HG03460 (cell line): Measurements from ENCODE around the gene DLX6.

ENCODE experiments used
- ATAC-seq: cut with Tn5 transposase; IDR thresholded peaks from one replicate; pipeline ENCODE4 v1.9.1; 2021; ENCODE audit not compliant: unreplicated experiment

DLX6 gene

DNA sequence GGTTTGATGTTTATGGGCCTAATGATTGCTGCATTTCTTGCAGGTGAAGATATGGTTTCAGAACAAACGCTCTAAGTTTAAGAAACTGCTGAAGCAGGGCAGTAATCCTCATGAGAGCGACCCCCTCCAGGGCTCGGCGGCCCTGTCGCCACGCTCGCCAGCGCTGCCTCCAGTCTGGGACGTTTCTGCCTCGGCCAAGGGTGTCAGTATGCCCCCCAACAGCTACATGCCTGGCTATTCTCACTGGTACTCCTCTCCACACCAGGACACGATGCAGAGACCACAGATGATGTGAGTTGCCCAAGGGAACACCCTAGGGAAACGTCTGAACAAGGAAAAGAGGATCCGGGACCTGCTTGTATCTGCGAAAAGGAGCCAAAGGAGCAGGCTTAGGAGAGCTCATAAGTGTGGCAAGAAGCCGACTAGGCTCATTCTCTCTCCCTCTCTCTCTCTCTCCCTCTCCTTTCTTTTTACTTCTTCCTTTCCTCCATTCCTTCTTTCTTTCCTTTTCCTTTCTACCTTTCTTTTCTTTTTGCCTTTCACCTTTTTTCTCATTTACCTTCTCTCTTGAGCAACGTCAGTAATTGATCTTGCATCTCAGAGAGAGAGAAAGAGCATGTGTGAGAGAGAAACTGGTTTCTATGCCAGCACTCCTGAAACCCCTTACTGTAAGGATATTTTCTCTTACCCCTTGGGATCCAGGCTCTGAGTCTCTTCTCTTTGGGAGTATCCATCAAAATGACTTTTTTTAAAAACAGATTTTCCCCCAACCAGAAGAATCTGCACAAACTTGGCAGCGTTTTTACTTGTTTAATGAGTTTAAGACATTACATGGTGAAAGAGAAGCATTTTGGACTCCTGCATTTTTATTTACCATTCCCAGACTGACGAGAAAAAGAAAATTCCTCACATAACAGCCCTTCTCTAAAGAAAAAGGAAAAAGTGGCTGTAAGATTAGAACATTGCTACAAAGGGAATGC is 4.7 kb downstream of the DLX6 start:
- ATAC-seq, result no peak

DNA sequence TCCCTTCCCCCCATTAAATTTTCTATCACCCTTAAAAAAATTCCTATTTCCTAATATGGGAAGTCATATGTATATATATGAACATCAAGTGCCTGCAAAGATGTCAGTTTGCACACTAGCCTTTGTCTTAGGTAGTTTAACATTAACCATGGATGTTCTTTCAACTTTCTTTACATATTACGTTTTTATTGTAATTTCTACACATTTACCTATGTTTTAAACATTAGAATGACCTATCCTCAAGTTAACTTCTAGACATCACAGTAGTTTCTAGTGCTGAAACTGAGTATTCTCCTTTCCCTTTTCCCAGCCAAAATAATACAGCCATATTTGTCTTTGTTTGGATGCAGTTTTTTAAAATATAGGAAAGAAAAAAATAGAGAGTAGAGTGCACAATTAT is 5.8 kb downstream of the DLX6 start:
- ATAC-seq, result no peak

GRCh38 chr7:97011536-97012364 is 6.4 kb downstream of the DLX6 start:
- no peak for ATAC-seq

DNA sequence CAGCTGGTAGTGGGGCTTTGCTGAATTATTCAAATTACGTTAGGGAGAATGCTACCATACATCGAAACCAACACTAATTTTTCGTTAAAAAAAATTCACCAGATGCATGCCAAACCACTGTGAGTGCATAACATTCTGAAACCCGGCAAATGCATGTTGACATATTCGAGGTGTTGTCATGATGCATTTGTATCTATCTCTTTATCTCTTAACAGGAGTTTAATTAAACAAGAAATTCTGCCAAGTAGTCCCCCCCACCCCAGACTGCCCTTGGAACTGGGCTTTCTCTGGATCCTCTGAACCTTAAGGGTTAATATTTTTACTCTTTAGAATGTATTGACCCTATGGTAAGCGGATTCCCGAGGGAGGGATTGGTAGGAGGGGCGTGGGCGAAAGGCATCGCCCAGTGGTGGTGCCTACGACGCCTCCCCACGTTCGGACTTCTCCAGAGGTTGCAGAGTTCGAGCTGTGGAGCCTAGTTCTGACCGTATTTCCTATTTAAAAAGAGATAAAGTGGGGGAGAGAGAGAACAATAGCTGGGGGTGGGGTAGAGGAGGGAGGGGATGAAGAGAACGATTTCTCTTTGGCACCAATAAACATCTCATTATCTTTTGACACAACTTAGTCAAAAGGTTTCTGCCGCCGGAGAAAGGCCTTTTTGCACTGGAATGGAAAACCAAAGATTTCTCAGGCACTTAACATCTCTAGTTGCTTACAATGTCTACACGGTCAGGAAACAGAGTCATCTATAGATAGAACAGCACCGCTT is 7.2 kb downstream of the DLX6 start:
- ATAC-seq, result no peak

- no peak for ATAC-seq
Measured at GRCh38 chr7:97013134-97013844, 7.9 kb downstream of the DLX6 start.

GRCh38 chr7:97013845-97014134 is 8.4 kb downstream of the DLX6 start:
- no peak for ATAC-seq

DNA sequence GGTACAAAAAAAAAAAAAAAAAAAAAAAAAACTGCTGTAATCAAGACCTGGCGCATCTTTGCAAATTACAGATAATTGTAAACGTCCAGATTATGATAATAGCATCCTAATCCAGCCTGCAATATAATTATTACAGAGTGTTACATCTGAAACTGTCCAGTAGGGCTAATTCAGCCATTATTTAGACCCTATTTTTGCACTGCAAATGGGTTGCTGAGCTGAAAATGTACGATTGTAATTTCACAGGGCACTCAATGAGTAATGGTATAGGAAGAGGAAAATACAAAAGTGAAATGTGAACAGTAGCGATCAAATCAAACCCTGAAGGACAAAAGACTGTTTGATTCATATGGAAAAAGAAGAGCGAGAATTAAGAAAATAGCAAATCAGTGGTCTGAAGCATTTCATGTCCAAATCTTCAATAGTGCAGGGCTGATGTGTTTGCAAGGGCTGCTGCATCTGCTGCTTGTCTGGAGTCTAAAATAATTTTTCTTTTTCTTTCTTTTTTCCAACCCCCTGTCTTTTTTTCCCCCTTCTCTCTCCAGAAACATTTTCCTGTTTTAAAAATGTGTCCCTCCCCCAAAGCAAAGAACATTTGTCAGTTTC is 8.9 kb downstream of the DLX6 start:
- no peak for ATAC-seq

- ATAC-seq, result no peak
Measured at GRCh38 chr7:97015279-97015678, 9.9 kb downstream of the DLX6 start.

- no peak for ATAC-seq
Measured at GRCh38 chr7:97015756-97016380, 10.5 kb downstream of the DLX6 start.

DNA sequence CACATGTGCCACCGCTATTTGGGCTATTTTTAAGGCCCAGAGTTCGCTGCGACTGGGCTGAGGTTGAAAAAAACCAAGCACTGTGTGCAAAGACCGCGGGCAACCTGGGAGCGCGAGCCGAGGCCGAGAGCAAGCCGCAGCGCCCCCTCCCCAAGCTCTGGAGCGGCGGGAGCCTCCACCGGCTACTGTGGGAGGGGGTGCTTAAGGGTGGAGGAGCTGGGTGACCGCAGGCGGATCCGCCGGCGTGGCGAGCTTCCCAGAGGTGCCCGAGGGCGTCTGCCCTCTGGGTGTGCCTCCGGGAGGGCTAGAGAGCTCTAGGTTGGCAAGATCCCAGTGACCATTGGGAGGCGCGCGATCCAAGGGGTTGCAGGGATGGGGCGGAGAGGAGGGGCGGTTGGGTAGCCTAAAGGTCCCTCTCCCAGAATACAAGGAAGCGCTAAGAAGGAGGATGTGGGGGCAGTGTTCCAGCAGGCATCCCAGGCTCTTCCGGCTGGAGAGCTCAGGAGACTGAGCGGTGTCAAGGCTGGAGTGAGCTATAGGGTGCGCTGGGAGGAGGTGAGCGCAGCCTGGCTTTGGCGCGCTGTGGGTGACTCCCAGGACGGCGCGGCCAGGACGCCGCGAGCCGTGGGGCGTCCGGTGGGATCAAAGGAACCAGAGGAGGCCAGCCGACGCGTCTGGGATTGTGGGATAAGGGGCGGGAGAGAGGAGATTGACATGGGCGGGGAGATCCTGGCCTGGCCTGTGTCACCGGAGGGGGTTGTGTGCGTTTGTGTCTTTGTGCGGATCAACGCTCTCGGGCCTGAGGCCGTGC is 11.2 kb downstream of the DLX6 start:
- no peak for ATAC-seq

DNA sequence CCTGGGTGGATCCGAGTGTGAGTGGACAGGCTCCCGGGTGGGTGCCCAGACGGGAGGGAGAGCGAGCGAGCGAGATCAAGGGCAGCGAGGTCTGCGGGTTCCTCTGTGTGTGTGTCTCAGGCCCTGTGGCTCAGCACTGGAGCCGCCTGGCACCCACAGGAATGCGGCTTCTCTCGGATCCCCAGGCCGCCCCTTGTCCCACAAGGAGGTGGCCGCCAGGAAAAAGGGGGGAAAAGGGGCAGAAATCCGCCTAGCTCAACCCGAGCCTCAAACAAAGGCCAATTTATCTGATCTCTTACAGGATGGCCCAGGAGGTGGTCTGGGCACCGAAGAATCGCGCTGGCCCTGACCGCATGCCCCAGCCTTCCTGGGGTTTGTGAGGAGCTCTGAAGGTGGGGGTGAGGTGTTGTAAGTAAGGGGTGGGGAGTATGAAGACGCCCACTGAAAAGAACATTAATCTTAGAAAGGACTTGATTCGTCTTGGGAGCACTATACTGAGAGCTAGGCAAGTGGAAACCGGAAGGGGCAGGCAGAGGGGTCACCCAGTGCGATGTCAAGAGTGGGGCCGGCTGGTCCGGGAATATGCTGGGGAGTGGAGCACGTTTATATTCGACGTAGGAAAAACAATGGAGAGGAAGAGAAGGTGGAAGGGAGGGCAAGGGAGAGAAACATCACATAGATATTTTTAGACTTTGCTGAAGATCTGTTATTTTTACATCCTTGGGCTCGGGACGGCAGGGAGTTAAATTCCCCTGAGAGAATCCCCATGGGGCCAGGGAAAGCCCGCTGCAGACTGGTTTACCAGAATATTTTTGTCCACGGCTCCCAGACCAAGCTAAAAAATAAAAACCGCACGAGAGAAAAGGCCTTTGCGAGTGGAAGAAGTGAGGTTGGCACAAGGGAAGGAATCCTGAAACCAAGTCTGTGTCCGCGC is 12.1 kb downstream of the DLX6 start:
- ATAC-seq, result no peak

DNA sequence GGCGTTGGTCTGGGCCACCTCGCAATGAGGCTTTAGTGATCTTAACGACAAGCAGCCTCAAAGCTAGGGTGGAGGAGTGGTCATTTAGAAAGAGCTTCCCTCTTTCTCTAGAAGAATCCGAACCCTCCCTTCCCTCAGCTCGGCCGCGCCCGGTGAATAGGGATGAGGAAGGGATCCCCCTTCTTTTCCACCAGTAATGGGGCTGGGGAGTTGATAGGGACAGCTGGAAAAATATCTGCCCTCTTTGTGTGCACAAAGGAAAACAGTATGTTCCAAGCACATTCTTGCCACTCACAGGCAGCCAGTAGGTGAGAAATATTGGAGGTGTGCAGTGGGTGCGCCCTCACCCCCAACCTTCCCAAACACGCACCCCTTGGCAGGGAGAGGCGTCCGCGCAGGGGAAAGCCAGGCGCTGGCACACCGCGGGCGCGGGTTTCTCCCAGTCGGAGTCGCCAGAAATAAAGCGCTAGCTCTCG is 12.8 kb downstream of the DLX6 start:
- no peak for ATAC-seq

DNA sequence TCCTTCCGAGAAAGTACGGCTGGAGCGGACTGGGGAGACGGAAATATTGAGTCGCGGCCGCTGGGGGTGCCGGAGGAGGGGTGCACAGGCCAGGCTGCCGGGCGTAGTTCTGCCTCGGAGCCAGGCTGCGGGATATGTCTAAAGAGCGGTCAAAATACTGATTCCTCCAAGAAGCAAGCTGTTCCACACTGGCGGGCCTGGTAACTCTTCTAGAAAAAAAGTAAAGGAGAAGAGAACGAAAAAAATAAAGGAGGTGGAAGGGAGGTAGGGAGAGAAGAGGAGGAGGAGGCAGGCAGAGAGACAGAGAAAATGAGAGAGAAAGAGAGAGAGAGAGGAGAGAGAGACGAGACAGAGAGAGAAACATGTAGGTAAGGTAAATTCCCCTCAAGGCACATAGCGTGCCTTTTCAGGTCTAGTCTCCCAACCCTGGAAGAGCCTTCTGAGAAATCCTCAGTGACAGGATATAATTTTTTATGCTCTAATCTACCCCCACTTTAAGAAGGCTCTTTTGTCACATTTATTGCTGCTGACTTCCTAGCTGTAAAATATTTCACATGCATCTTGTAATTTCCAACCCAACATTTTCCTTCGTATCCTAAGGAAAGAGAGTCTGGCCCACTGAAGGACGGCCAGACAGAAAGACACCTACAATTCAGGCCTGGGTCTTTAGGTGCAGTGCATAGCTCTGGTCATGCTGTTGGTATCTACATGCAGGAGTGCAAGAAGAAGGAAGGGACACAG is 13.6 kb downstream of the DLX6 start:
- ATAC-seq, result no peak

DNA sequence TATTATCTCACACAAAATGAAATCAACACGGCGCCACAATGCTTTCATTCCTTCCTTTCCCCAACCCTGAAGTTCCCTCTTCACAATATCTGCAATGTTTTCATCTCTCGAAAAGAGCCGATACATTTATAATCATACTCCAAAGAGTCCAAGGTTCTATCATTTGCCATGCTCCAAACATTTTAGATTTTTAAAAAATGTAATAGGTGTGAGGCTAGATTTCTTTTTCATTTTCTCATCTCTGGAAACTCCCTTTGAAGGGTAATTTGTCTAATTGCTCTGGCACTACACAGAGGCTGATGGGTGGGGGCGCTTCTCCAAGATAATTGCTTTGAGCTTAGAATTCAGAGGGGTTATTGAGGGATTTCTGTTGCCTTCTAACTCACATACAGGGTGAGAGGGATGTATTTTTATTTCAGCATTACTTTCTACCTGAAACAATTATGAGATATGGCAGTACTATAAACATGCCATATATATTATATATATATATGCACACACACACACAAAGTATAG is 14.4 kb downstream of the DLX6 start:
- no peak for ATAC-seq

GRCh38 chr7:97020601-97020995 is 15.2 kb downstream of the DLX6 start:
- ATAC-seq, result no peak

- no peak for ATAC-seq
Measured at GRCh38 chr7:97020996-97021746, 15.8 kb downstream of the DLX6 start.
